Vagina (tissue), 2 donors: ENCODE results near the gene CDKN2AIP. TPM values are rescaled to one million over a fixed set of nuclear protein-coding genes. Genes with fewer than 3 reads are reported as not detected.

ENCODE experiments used
- DNase-seq, 2 donors: peaks; one replicate each; pipeline ENCODE4 v3.0.0-alpha.2; 2017; ENCODE audit errors: extremely low spot score in 2 of 2
- H3K27ac ChIP-seq: fragments of 200-600 bp; sonication (generic); one replicate; pipeline ENCODE4 v1.5.1; 2019
- H3K27me3 ChIP-seq: fragments of 200-600 bp; sonication (generic); one replicate; pipeline ENCODE4 v1.5.1; 2019
- H3K36me3 ChIP-seq, 2 donors: fragments of 200-600 bp; sonication (generic); one replicate each; pipeline ENCODE4 v1.5.1; 2017 to 2019
- H3K4me1 ChIP-seq: fragments of 200-600 bp; sonication (generic); one replicate; pipeline ENCODE4 v1.5.1; 2019
- H3K4me3 ChIP-seq, 2 donors: fragments of 200-600 bp; sonication (generic); 1 replicate in 1 of 2; 2 replicates in 1 of 2; pipeline ENCODE4 v1.5.1; 2016 to 2019
- H3K9me3 ChIP-seq: fragments of 200-600 bp; sonication (generic); one replicate; pipeline ENCODE4 v1.5.1; 2019
- CTCF ChIP-seq, 3 experiments: fragments of 450-650 bp in 2 of 3; fragments of 200-600 bp in 1 of 3; sonication (generic) in 1 of 3; IDR thresholded peaks; one replicate each; pipeline ENCODE4 v1.5.1; 2017 to 2019; ENCODE audit warnings: antibody characterized with exemption in 3 of 3, mild to moderate bottlenecking in 2 of 3, moderate library complexity in 2 of 3
- POLR2A ChIP-seq, 2 donors: fragments of 450-650 bp; IDR thresholded peaks; one replicate each; pipeline ENCODE4 v1.6.1; 2017; ENCODE audit warnings: antibody characterized with exemption in 2 of 2, mild to moderate bottlenecking in 2 of 2, moderate library complexity in 2 of 2
- POLR2AphosphoS5 ChIP-seq, 2 donors: sonication (generic); formaldehyde crosslinking; IDR thresholded peaks; one replicate each; pipeline ENCODE4 v1.9.0; 2017; ENCODE audit warnings: antibody characterized with exemption in 2 of 2, mild to moderate bottlenecking in 2 of 2, low read depth in 1 of 2; ENCODE audit not compliant: insufficient read depth in 1 of 2
- intact Hi-C: fragments of 100-400 bp; cut with DNase I; formaldehyde crosslinking; loops from one replicate; pipeline ENCODE4 v1.15.1; 2023
- total RNA-seq: library from RNA; depleted of rRNA; stranded (reverse); fragments of >200 nt; gene quantifications from one replicate; pipeline ENCODE4 v1.2.3, GENCODE V29; 2016

CDKN2AIP gene
- total RNA-seq, 1 donor from 2014 or later = 15.0 TPM

DNA sequence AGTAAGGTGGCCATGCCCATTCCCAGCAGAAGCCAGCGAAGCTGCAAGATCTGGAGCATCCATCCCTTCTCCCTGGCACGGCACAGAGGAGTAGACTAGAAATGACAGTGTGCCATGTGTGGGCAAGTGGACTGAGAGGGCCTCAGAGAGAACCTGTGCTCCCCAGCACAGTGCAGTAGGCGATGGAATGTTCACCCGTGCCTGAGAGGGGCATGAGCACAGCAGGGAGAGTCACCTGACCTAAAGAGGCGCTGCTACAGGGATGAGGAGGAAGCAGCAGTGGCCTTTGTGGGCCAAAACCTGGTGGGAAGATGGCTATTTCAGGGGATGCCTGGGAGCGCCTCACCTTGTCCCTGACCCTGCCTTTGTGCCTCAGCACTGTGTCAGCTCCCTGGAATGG, 8.0 kb upstream of the CDKN2AIP start:
- no peak for DNase-seq
- Histone ChIP-seq H3K4me1 (no peaks in the 10 kb centered on the region), H3K4me3 (no peak overlapping the region), H3K27ac (no peak overlapping the region), H3K9me3 (no peaks in the 10 kb centered on the region), H3K27me3 (no peaks in the 10 kb centered on the region), H3K36me3 (no peaks in the 10 kb centered on the region)
- intact Hi-C loops = no loop called here
- TF ChIP-seq POLR2AphosphoS5 (IDR thresholded peaks at IDR 0.05; ENCODE audit: insufficient read depth in 1 of 2, low read depth in 1 of 2) (no peak), POLR2A (IDR thresholded peaks at IDR 0.05) (no peak), CTCF (IDR thresholded peaks at IDR 0.05) (no peak)

DNA sequence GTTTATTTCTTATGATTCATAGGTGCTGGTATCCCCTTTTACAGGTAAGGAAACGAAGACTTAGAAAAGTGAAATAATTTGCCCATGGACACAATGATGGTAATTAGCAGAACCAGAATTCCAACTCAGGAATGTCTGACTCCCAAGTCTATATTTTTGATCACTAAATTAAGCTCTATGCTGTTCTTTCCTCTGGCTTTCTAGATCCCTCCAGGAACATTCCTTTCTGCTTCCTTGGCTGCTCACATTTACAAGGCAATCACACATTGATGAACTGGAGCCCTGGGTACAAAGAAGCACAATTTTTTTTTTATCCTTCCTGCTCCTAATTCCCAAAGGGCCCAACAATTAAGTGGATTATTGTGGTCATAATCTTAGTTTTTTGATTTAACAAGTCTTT, 7.0 kb upstream of the CDKN2AIP start:
- H3K4me3 ChIP-seq = no peak overlapping the region
- TF ChIP-seq POLR2AphosphoS5 (IDR thresholded peaks at IDR 0.05; ENCODE audit: insufficient read depth in 1 of 2, low read depth in 1 of 2) (no peak), CTCF (IDR thresholded peaks at IDR 0.05) (no peak), POLR2A (IDR thresholded peaks at IDR 0.05) (no peak)
- no peaks in the 10 kb centered on the region for H3K36me3 ChIP-seq
- H3K27ac ChIP-seq = no peak overlapping the region
- no peaks in the 10 kb centered on the region for H3K27me3 ChIP-seq
- intact Hi-C loops = no loop called here
- H3K9me3 ChIP-seq = no peaks in the 10 kb centered on the region
- no peaks in the 10 kb centered on the region for H3K4me1 ChIP-seq
- no peak for DNase-seq

GRCh38 chr4:183438458-183439113, 5.8 kb upstream of the CDKN2AIP start:
- intact Hi-C loops = no loop called here
- TF ChIP-seq POLR2A (IDR thresholded peaks at IDR 0.05) (no peak), CTCF (IDR thresholded peaks at IDR 0.05) (no peak), POLR2AphosphoS5 (IDR thresholded peaks at IDR 0.05; ENCODE audit: insufficient read depth in 1 of 2, low read depth in 1 of 2) (peak in 1 of 2 donors; percentile 81)
- Histone ChIP-seq H3K36me3 (no peaks in the 10 kb centered on the region), H3K4me3 (no peak overlapping the region), H3K27me3 (no peaks in the 10 kb centered on the region), H3K27ac (no peak overlapping the region), H3K4me1 (peaks cover 5% of the 10 kb centered on the region), H3K9me3 (no peaks in the 10 kb centered on the region)
- DNase-seq = peak in 1 of 2 donors; percentile 82

GRCh38 chr4:183441276-183441675, 3.2 kb upstream of the CDKN2AIP start:
- H3K4me1 ChIP-seq = peaks cover 19% of the 10 kb centered on the region
- no peak for DNase-seq
- no peak overlapping the region for H3K4me3 ChIP-seq
- peaks cover 0 to 5% of the 10 kb centered on the region in 2 donors for H3K36me3 ChIP-seq
- no peaks in the 10 kb centered on the region for H3K9me3 ChIP-seq
- TF ChIP-seq POLR2AphosphoS5 (IDR thresholded peaks at IDR 0.05; ENCODE audit: insufficient read depth in 1 of 2, low read depth in 1 of 2) = no peak
- no peak for TF ChIP-seq CTCF (IDR thresholded peaks at IDR 0.05)
- no peak for TF ChIP-seq POLR2A (IDR thresholded peaks at IDR 0.05)
- no peaks in the 10 kb centered on the region for H3K27me3 ChIP-seq
- no peak overlapping the region for H3K27ac ChIP-seq
- intact Hi-C loops = no loop called here

GRCh38 chr4:183443655-183444213, 702 bp upstream of the CDKN2AIP start:
- Histone ChIP-seq H3K4me3 (peak overlapping the region; percentile 91 to 96), H3K36me3 (peaks cover 0 to 25% of the 10 kb centered on the region in 2 donors), H3K4me1 (peaks cover 39% of the 10 kb centered on the region), H3K9me3 (no peaks in the 10 kb centered on the region), H3K27ac (peak overlapping the region; percentile 94), H3K27me3 (no peaks in the 10 kb centered on the region)
- TF ChIP-seq POLR2A (IDR thresholded peaks at IDR 0.05) = no peak
- no peak for TF ChIP-seq POLR2AphosphoS5 (IDR thresholded peaks at IDR 0.05; ENCODE audit: insufficient read depth in 1 of 2, low read depth in 1 of 2)
- TF ChIP-seq CTCF (IDR thresholded peaks at IDR 0.05) = no peak
- intact Hi-C loops = no loop called here
- DNase-seq = peak; percentile 84 to 91
